Activated CD4-positive, CD25-positive, alpha-beta regulatory T cell treated with anti-CD3 and anti-CD28 coated beads, Interleukin-2, amount 50 U/mL, for 24 hours (primary cell): Measurements from ENCODE around the gene DNAJA3.
A peak's percentile ranks its signal among the peaks of the same experiment; 100 is the strongest.

Experiments
- ATAC-seq, 2 donors: fragments of 150-1000 bp; cut with Tn5 transposase; one replicate each; pipeline ENCODE4 v1.10.0; 2021; ENCODE audit warnings: mild to moderate bottlenecking in 1 of 2, moderate library complexity in 1 of 2

Gene DNAJA3

GRCh38 chr16:4435337-4436067, 9.8 kb downstream of the DNAJA3 start:
- no peak for ATAC-seq

- no peak for ATAC-seq
Measured at GRCh38 chr16:4437366-4437765, 11.7 kb downstream of the DNAJA3 start.

- no peak for ATAC-seq
Measured at GRCh38 chr16:4442371-4442770, 16.7 kb downstream of the DNAJA3 start.

- ATAC-seq = no peak
Measured at GRCh38 chr16:4443271-4443670, 17.6 kb downstream of the DNAJA3 start.

- no peak for ATAC-seq
Measured at GRCh38 chr16:4443986-4444385, 18.3 kb downstream of the DNAJA3 start.

GRCh38 chr16:4450430-4450829, 24.8 kb downstream of the DNAJA3 start:
- no peak for ATAC-seq

GRCh38 chr16:4450931-4451519, 25.4 kb downstream of the DNAJA3 start:
- no peak for ATAC-seq

GRCh38 chr16:4452674-4453073, 27.0 kb downstream of the DNAJA3 start:
- no peak for ATAC-seq

GRCh38 chr16:4454623-4455022, 29.0 kb downstream of the DNAJA3 start:
- ATAC-seq = no peak

GRCh38 chr16:4455081-4455480, 29.4 kb downstream of the DNAJA3 start:
- no peak for ATAC-seq

- ATAC-seq = no peak
Measured at GRCh38 chr16:4455951-4456350, 30.3 kb downstream of the DNAJA3 start.

- no peak for ATAC-seq
Measured at GRCh38 chr16:4460936-4461249, 35.2 kb downstream of the DNAJA3 start.

GRCh38 chr16:4461250-4462085, 35.8 kb downstream of the DNAJA3 start:
- ATAC-seq = no peak

- ATAC-seq = no peak
Measured at GRCh38 chr16:4463522-4464163, 38.0 kb downstream of the DNAJA3 start.

- ATAC-seq = peak; percentile 72 to 96
Measured at GRCh38 chr16:4465977-4466779, 40.5 kb downstream of the DNAJA3 start.

- no peak for ATAC-seq
Measured at GRCh38 chr16:4467916-4468315, 42.2 kb downstream of the DNAJA3 start.

GRCh38 chr16:4468972-4469371, 43.3 kb downstream of the DNAJA3 start:
- ATAC-seq = no peak

- ATAC-seq = no peak
Measured at GRCh38 chr16:4471869-4472268, 46.2 kb downstream of the DNAJA3 start.

- no peak for ATAC-seq
Measured at GRCh38 chr16:4472880-4473279, 47.2 kb downstream of the DNAJA3 start.

- peak; percentile 55 to 64 for ATAC-seq
Measured at GRCh38 chr16:4474192-4474961, 48.7 kb downstream of the DNAJA3 start, which contains the start of gene NMRAL1. NMRAL1 (minus strand) TSS chr16:4474625; CDS start chr16:4474132, 493 bp downstream.
